NCI-H1436 (cell line): Measurements from ENCODE around the gene PKN1.

Experiments used
- DNase-seq: peaks from one replicate; lab custom pipeline; 2025; lab: John Stamatoyannopoulos, UW

Gene PKN1

DNA sequence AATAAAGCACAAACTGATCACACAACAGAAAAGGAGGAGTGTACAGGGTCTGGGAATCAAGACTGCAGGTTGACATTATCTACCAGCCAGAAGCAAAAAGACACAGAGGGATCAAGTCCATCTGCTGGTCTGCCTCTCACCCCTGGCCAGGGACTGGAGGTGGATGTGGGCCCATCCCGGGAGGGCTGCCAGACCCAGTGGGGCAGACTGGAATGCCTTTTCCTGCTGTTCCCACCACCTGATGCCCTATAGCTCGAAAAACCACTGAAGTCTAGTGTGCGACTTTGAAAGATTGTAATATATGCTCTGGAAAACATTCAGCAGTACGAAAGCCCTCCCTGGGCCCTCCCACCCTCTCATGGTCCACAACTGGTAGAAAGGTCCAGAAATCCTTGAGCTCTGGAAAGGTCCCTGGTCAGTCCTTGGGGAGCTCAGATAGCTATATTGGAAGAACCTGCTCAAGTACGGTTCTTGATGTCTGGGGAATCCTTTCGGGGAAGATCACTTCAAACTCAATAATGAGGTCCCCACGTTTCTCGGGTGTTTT lies 82.5 kb downstream of the PKN1 start:
- no peak for DNase-seq

- no peak for DNase-seq
Measured at GRCh38 chr19:14516048-14516534, 83.0 kb downstream of the PKN1 start.

DNA sequence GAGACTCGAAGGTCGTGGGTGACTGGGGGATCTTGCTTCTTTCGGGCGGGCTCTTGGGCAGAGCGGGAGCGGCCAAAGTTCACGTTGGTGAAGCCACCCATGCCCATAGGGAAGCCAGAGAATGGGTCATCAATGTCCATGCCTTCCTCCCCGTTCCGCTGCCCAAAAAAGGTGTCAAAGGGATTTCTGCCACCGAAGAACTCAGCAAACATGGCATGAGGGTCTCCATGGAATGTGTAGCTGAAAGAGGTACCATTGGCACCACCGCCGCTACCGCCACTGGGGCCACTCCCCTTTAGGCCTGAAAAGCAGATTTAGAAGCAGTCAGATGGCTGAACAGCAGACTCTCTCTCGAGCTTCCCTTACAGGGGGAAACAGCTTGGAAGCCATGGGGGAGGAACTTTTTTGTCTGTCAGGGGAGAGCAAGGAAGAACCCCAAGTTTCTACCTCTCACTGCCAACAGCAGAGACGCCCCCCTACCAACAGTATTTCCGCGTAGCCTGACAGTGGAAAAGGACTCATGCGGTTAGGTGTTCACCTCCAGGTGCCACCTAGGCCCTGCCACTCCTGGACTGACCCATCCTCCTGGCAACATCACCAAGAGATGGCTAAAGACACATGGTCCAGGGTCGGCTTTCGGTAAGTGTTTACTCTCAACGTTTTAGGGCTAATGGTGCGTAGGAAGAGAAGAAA lies 83.8 kb downstream of the PKN1 start:
- DNase-seq = no peak

- no peak for DNase-seq
Measured at GRCh38 chr19:14517446-14517839, 84.3 kb downstream of the PKN1 start.

DNA sequence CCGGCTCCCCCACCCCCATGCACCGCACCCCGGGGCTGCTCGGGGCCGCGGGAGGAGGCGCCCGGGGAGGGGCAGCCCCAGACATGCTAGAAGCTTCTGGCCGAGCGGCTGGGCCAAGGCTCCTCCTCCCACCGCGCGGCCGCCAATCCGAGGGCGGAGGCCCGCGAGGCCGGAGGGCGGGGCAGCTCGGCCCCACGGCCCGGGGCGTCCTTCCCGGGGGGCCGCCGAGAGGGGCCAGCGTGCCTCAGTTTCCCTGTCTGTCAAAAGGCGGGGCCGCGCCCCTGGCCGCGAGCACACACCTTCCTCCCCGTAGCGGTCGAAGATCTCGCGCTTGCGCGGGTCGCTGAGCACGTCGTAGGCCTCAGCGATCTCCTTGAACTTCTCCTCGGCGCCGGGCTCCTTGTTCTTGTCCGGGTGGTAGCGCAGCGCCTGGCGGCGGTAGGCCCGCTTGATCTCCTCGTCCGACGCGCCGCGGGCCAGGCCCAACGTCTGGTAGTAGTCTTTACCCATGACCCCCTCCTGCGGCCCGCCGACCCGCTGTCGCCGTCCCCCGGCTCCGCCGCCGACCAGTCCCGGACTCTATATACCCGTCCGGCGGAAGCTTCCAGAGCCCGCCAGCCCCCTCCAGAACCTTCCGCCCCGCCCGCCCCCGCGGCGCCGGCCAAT lies 84.9 kb downstream of the PKN1 start, which contains the start of gene DNAJB1:
DNAJB1 (minus strand) TSS at position 558 of the 666 bp plus-strand sequence; CDS start at position 510, 48 bp downstream.
- peak; percentile 40 for DNase-seq

GRCh38 chr19:14519245-14519859 lies 86.2 kb downstream of the PKN1 start:
- DNase-seq = no peak

DNA sequence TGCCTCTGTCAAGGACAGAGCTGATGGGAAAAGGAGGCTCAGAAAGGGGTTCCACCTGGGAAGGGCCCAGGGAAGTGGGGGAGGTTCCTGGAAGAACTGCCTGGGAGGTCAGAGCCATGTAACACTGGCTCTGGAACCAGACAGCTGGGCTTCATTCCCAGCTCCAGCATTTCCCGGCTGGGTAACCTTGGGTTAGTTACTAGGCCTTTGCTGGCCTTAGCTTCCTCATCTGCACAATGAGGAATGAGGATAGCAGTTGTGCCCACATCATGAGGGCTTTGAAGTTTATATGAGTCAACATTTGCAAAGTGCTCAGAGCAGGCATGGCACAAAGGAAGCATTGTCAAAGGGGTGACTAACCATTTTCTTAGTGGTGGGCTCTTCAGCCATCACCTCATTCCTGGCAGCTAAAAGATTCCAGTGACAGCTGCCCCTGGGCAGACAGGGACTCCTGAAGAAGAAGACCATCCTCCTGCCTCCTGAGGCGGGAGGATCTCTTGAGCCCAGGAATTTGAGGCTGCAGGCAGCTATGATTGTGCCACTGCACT lies 86.8 kb downstream of the PKN1 start:
- no peak for DNase-seq

DNA sequence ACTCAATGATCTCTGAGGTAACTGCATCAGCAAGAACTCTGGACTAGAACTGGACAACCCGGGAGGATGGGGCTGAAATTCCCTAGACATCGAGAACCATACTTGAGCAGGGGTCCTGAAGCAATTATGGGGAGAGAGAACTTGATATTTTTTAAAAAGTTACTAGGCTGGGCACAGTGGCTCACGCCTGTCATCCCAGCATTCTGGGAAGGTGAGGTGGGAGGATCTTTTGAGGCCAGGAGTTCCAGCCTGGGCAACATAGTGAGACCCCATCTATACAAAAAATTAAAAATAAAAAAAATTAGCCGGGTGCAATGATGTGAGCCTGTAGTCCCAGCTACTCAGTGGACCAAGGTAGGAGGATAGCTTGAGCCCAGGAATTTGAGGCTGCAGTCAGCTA lies 87.4 kb downstream of the PKN1 start:
- DNase-seq = no peak
